Lung (tissue), 12 donors: Measurements from ENCODE around the gene FCER2. TPM values are rescaled to one million over a fixed set of nuclear protein-coding genes. Genes with fewer than 3 reads are reported as not detected.

Experiments
- ATAC-seq: fragments of 200-7000 bp; cut with Tn5 transposase; one replicate; pipeline ENCODE4 v1.9.1; 2020; ENCODE audit warnings: moderate number of reproducible peaks; ENCODE audit not compliant: insufficient read depth, low FRiP score
- DNase-seq, 3 donors: peaks; one replicate each; pipeline ENCODE4 v3.0.0-alpha.2; 2013 to 2017
- H3K27ac ChIP-seq, 2 donors: one replicate each; pipeline ENCODE4 v1.5.1; 2013; ENCODE audit warnings: mild to moderate bottlenecking in 2 of 2, moderate library complexity in 2 of 2, control low read depth in 1 of 2, inconsistent platforms in 1 of 2, low read depth in 1 of 2, low read length in 1 of 2
- H3K27me3 ChIP-seq, 3 donors: one replicate each; pipeline ENCODE4 v1.5.1; 2013; ENCODE audit warnings: low read length in 2 of 3; ENCODE audit not compliant: control insufficient read depth in 3 of 3, insufficient read depth in 3 of 3
- H3K36me3 ChIP-seq, 4 donors: one replicate each; pipeline ENCODE4 v1.5.1; 2013; ENCODE audit warnings: low read length in 4 of 4, mild to moderate bottlenecking in 1 of 4, moderate library complexity in 1 of 4; ENCODE audit not compliant: control insufficient read depth in 4 of 4, insufficient read depth in 4 of 4
- H3K4me1 ChIP-seq, 5 donors: one replicate each; pipeline ENCODE4 v1.5.1; 2013; ENCODE audit warnings: low read length in 5 of 5, mild to moderate bottlenecking in 2 of 5, moderate library complexity in 1 of 5; ENCODE audit not compliant: control insufficient read depth in 5 of 5, insufficient read depth in 5 of 5
- H3K4me3 ChIP-seq: one replicate; pipeline ENCODE4 v1.5.1; 2013; ENCODE audit warnings: mild to moderate bottlenecking, control low read depth, moderate library complexity
- H3K9ac ChIP-seq, 2 donors: one replicate each; pipeline ENCODE4 v1.5.1; 2013; ENCODE audit warnings: low read length in 2 of 2, control low read depth in 1 of 2; ENCODE audit not compliant: insufficient read depth in 1 of 2
- H3K9me3 ChIP-seq, 4 donors: one replicate each; pipeline ENCODE4 v1.5.1; 2013; ENCODE audit warnings: low read length in 3 of 4, mild to moderate bottlenecking in 1 of 4, moderate library complexity in 1 of 4; ENCODE audit not compliant: control insufficient read depth in 4 of 4, insufficient read depth in 3 of 4
- CTCF ChIP-seq: IDR thresholded peaks from 2 replicates; pipeline ENCODE4 v1.5.1; 2012; ENCODE audit warnings: mild to moderate bottlenecking; ENCODE audit errors: control extremely low read depth, extremely low read depth
- WGBS, 2 donors: extraction: QIAGEN DNeasy Blood & Tissue Kit; methylation state at CpG; one replicate each; pipeline ENCODE4 v1.1.7; 2013; 5-methylcytosine and 5-hydroxymethylcytosine counted together
- polyA plus RNA-seq, 2 donors: library from polyadenylated mRNA; stranded (reverse); fragments of 200-250 nt; gene quantifications; one replicate each; pipeline ENCODE4 v1.2.1, GENCODE V29; 2013
- total RNA-seq, 2 donors: library from RNA; depleted of rRNA in 1 of 2; stranded (reverse); fragments of >200 nt in 1 of 2; gene quantifications; one replicate each; pipeline ENCODE4 v1.2.1, GENCODE V29; 2014 to 2021
- donor health status: control.
- donor health status: control.
- donor health status: Bipolar disorder and iron deficiency.
- donor health status: healthy.
- donor health status: DM: yes; HTN: yes; CAD: no.

FCER2 gene
- total and polyA plus RNA-seq, 4 donors, result 0.37 to 1.2 (median 0.45) TPM

GRCh38 chr19:7731615-7732014 lies 29.7 kb upstream of the FCER2 start:
- peaks cover 0 to 44% (median 27%) of the 10 kb centered on the region in 3 donors for H3K27me3 ChIP-seq
- no peak overlapping the region for H3K9ac ChIP-seq
- no peak for DNase-seq
- TF ChIP-seq CTCF, result no peak
- 80 to 82% methylated on average over 5 of the region's 5 CpGs for WGBS, 2 donors
- H3K36me3 ChIP-seq, result no peaks in the 10 kb centered on the region
- H3K4me3 ChIP-seq, result no peak overlapping the region
- H3K4me1 ChIP-seq, result peaks cover 0 to 8% (median 0%) of the 10 kb centered on the region in 5 donors
- no peak for ATAC-seq
- peaks cover 0 to 3% (median 0%) of the 10 kb centered on the region in 4 donors for H3K9me3 ChIP-seq
- H3K27ac ChIP-seq, result no peak overlapping the region

GRCh38 chr19:7731218-7731595 lies 29.3 kb upstream of the FCER2 start:
- 65 to 69% methylated on average over 38 to 39 of the region's 39 CpGs for WGBS, 2 donors
- H3K27ac ChIP-seq, result no peak overlapping the region
- H3K27me3 ChIP-seq, result peaks cover 0 to 44% (median 27%) of the 10 kb centered on the region in 3 donors
- H3K4me3 ChIP-seq, result no peak overlapping the region
- no peaks in the 10 kb centered on the region for H3K36me3 ChIP-seq
- TF ChIP-seq CTCF, result no peak
- no peak for DNase-seq
- ATAC-seq, result no peak
- H3K9me3 ChIP-seq, result peaks cover 0 to 3% (median 0%) of the 10 kb centered on the region in 4 donors
- H3K9ac ChIP-seq, result no peak overlapping the region
- H3K4me1 ChIP-seq, result peaks cover 0 to 8% (median 0%) of the 10 kb centered on the region in 5 donors

GRCh38 chr19:7730286-7731217 lies 28.6 kb upstream of the FCER2 start:
- Histone ChIP-seq H3K4me3 (no peak overlapping the region), H3K9me3 (peaks cover 0 to 2% (median 0%) of the 10 kb centered on the region in 4 donors), H3K27ac (no peak overlapping the region), H3K4me1 (peaks cover 0 to 8% (median 0%) of the 10 kb centered on the region in 5 donors), H3K36me3 (no peaks in the 10 kb centered on the region), H3K9ac (no peak overlapping the region), H3K27me3 (peaks cover 0 to 47% (median 27%) of the 10 kb centered on the region in 3 donors)
- ATAC-seq (no peak), DNase-seq (no peak)
- no peak for TF ChIP-seq CTCF
- 5% methylated on average over 66 to 78 of the region's 78 CpGs for WGBS, 2 donors
